ENCODE data around the gene PNISR. TPM values are rescaled to one million over a fixed set of nuclear protein-coding genes. Genes with fewer than 3 reads are reported as not detected.
A peak's percentile ranks its signal among the peaks of the same experiment; 100 is the strongest.

The PNISR gene
- total and polyA plus RNA-seq, 2 of the 13 experiments (the other 11 are each of a cell fraction or from before 2014, with no cell fraction given), result 43.0 to 48.0 TPM

- 0 out of 2 replicates have a peak, but pooled peaks have one; percentile 56 for TF ChIP-seq ZNF724P (CRISPR knock-in tag; IDR thresholded peaks at IDR 0.05; ENCODE audit: borderline replicate concordance)
- peak; percentile 49; the same call in 1 of the 2 replicates for TF ChIP-seq HDAC1 (CRISPR knock-in tag; IDR thresholded peaks at IDR 0.05)
- TF ChIP-seq FOXA1 (IDR thresholded peaks at IDR 0.05), result no peak
- TF ChIP-seq FOXA1 (CRISPR knock-in tag; IDR thresholded peaks at IDR 0.05), result peak; percentile 56; the same call in 1 of the 2 replicates
- 0 out of 2 replicates have a peak, but pooled peaks have one; percentile 67 for TF ChIP-seq KMT2B (CRISPR knock-in tag; IDR thresholded peaks at IDR 0.05)
- no peak for TF ChIP-seq XRCC5 (optimal IDR thresholded peaks at IDR 0.05; ENCODE audit: low read length)
- 0 out of 2 replicates have a peak, but pooled peaks have one; percentile 29 for TF ChIP-seq SOX13 (IDR thresholded peaks at IDR 0.05)
- no peak for TF ChIP-seq SOX13 (CRISPR knock-in tag; conservative IDR thresholded peaks at IDR 0.05 in 1 of 2, IDR thresholded peaks at IDR 0.05 in 1 of 2)
- peak; percentile 65; the same call in 1 of the 2 replicates for TF ChIP-seq POGK (CRISPR knock-in tag; conservative IDR thresholded peaks at IDR 0.05)
- peak; percentile 24; the same call in 1 of the 2 replicates for TF ChIP-seq ZNF761 (CRISPR knock-in tag; conservative IDR thresholded peaks at IDR 0.05)
- no peak for TF ChIP-seq SIN3B (IDR thresholded peaks at IDR 0.05; ENCODE audit: low read length)
- peak; percentile 93 for TF ChIP-seq HOXA3 (CRISPR knock-in tag; IDR thresholded peaks at IDR 0.05)
- TF ChIP-seq SP5 (CRISPR knock-in tag; IDR thresholded peaks at IDR 0.05; ENCODE audit: borderline replicate concordance, low read depth), result no peak
- TF ChIP-seq PHF8 (CRISPR knock-in tag; IDR thresholded peaks at IDR 0.05), result peak; percentile 77
- peak; percentile 73; the same call in 1 of the 2 replicates for TF ChIP-seq AHR (CRISPR knock-in tag; IDR thresholded peaks at IDR 0.05)
- no peak for TF ChIP-seq PCBP2 (optimal IDR thresholded peaks at IDR 0.05; ENCODE audit: low read depth, low read length, poor library complexity, severe bottlenecking)
- TF ChIP-seq FOXK2 (IDR thresholded peaks at IDR 0.05), result peak; percentile 89
- no peak for TF ChIP-seq ZBED4 (CRISPR knock-in tag; IDR thresholded peaks at IDR 0.05; ENCODE audit: borderline replicate concordance)
- TF ChIP-seq ZNF124 (CRISPR knock-in tag; IDR thresholded peaks at IDR 0.05), result peak; percentile 61; the same call in 1 of the 2 replicates
- peak; percentile 92 for TF ChIP-seq KAT8 (CRISPR knock-in tag; IDR thresholded peaks at IDR 0.05)
- peak; percentile 60; the same call in 1 of the 2 replicates for TF ChIP-seq THAP9 (CRISPR knock-in tag; IDR thresholded peaks at IDR 0.05; ENCODE audit: borderline replicate concordance)
- TF ChIP-seq FOXJ3 (CRISPR knock-in tag; IDR thresholded peaks at IDR 0.05; ENCODE audit: borderline replicate concordance), result peak; percentile 45; the same call in 1 of the 2 replicates
Observed at GRCh38 chr6:99424761-99425646, at the start of gene PNISR (continued).

Measured in HepG2 (cell line).